GM23338 (cell line): ENCODE data around the gene CD244. TPM values are rescaled to one million over a fixed set of nuclear protein-coding genes. Genes with fewer than 3 reads are reported as not detected.
A peak's percentile ranks its signal among the peaks of the same experiment; 100 is the strongest.

Source experiments
- ATAC-seq: fragments of 200-7000 bp; cut with Tn5 transposase; 3 replicates; pipeline ENCODE4 v1.9.1; 2020
- DNase-seq: peaks from one replicate; pipeline ENCODE4 v3.0.0-alpha.2; 2015; ENCODE audit warnings: low spot score
- H2AFZ ChIP-seq: fragments of 200-600 bp; sonication (generic); 2 replicates; pipeline ENCODE4 v1.8.0; 2016; ENCODE audit warnings: antibody characterized with exemption, mild to moderate bottlenecking, moderate library complexity
- H3F3A ChIP-seq: fragments of 200-600 bp; sonication (generic); replicated peaks from 2 replicates; pipeline ENCODE4 v1.8.0; 2017; ENCODE audit warnings: antibody characterized with exemption, mixed run types, low read depth
- H3K27ac ChIP-seq: fragments of 200-600 bp; sonication (generic); 2 replicates; pipeline ENCODE4 v1.6.1; 2016; ENCODE audit warnings: low read depth
- H3K27me3 ChIP-seq: fragments of 200-600 bp; sonication (generic); 2 replicates; pipeline ENCODE4 v1.8.0; 2016; ENCODE audit warnings: mild to moderate bottlenecking, mixed run types, moderate library complexity; ENCODE audit not compliant: insufficient read depth
- H3K36me3 ChIP-seq: fragments of 200-600 bp; sonication (generic); 2 replicates; pipeline ENCODE4 v1.8.0; 2016; ENCODE audit warnings: mild to moderate bottlenecking; ENCODE audit not compliant: insufficient read depth
- H3K4me1 ChIP-seq: fragments of 200-600 bp; sonication (generic); 2 replicates; pipeline ENCODE4 v1.8.0; 2016; ENCODE audit warnings: mild to moderate bottlenecking, moderate library complexity; ENCODE audit not compliant: insufficient read depth
- H3K4me2 ChIP-seq: fragments of 200-600 bp; sonication (generic); 2 replicates; pipeline ENCODE4 v1.7.1; 2017; ENCODE audit warnings: mixed run types
- H3K4me3 ChIP-seq: fragments of 200-600 bp; sonication (generic); 2 replicates; pipeline ENCODE4 v1.6.1; 2016; ENCODE audit warnings: mixed run types
- H3K79me2 ChIP-seq: fragments of 200-600 bp; sonication (generic); replicated peaks from 2 replicates; pipeline ENCODE4 v1.8.0; 2017; ENCODE audit warnings: mild to moderate bottlenecking; ENCODE audit not compliant: insufficient read depth
- H3K9me2 ChIP-seq: fragments of 200-600 bp; sonication (generic); 2 replicates; pipeline ENCODE4 v1.8.0; 2017; ENCODE audit not compliant: insufficient read depth
- H4K20me1 ChIP-seq: fragments of 200-600 bp; sonication (generic); replicated peaks from 2 replicates; pipeline ENCODE4 v1.8.0; 2017; ENCODE audit warnings: mild to moderate bottlenecking; ENCODE audit not compliant: insufficient read depth
- H3K27ac Mint-ChIP-seq: 2 replicates; pipeline ENCODE4 v1.8.0; 2020; ENCODE audit warnings: inconsistent platforms, mild to moderate bottlenecking, moderate library complexity, mixed read lengths
- H3K27me3 Mint-ChIP-seq: 3 replicates; pipeline ENCODE4 v1.8.0; 2022; ENCODE audit warnings: low read depth, mild to moderate bottlenecking, moderate library complexity, mixed read lengths, inconsistent platforms; ENCODE audit not compliant: insufficient read depth, poor library complexity
- H3K36me3 Mint-ChIP-seq: 3 replicates; pipeline ENCODE4 v1.8.0; 2021; ENCODE audit warnings: low read depth, mild to moderate bottlenecking, inconsistent platforms, moderate library complexity, mixed read lengths
- H3K4me1 Mint-ChIP-seq: 3 replicates; pipeline ENCODE4 v1.8.0; 2020; ENCODE audit warnings: mild to moderate bottlenecking, inconsistent platforms, mixed read lengths
- H3K4me3 Mint-ChIP-seq: 3 replicates; pipeline ENCODE4 v1.8.0; 2021; ENCODE audit warnings: moderate library complexity, mild to moderate bottlenecking, inconsistent platforms, mixed read lengths
- H3K9me3 Mint-ChIP-seq: 3 replicates; pipeline ENCODE4 v1.8.0; 2020; ENCODE audit warnings: moderate library complexity, mild to moderate bottlenecking, inconsistent platforms, mixed read lengths
- CREB1 ChIP-seq: fragments of 250-450 bp; sonication (Bioruptor Pico); IDR thresholded peaks from 2 replicates; pipeline ENCODE4 v1.5.0; 2020; ENCODE audit warnings: low read depth, mild to moderate bottlenecking, moderate library complexity
- EZH2 ChIP-seq: fragments of 200-600 bp; sonication (generic); IDR thresholded peaks from one replicate; pipeline ENCODE4 v1.8.0; 2017; ENCODE audit warnings: antibody characterized with exemption, mild to moderate bottlenecking, low read depth; ENCODE audit not compliant: unreplicated experiment
- EZH2phosphoT487 ChIP-seq: fragments of 200-600 bp; sonication (generic); IDR thresholded peaks from one replicate; pipeline ENCODE4 v1.8.1; 2018; ENCODE audit warnings: antibody characterized with exemption; ENCODE audit not compliant: unreplicated experiment
- polyA plus RNA-seq: library from polyadenylated mRNA; unstranded; fragments of >200 nt; fragmentation: Nextera tagmentation; extraction: Ambion mirVana; gene quantifications from 2 replicates; pipeline ENCODE4 v1.2.1, GENCODE V29; 2016
- total RNA-seq: library from RNA; depleted of rRNA; stranded (reverse); fragments of >200 nt; shearing (Covaris generic); gene quantifications from 2 replicates; pipeline ENCODE4 v1.2.3, GENCODE V29; 2014
- TF ChIP-seq, protein P1 (sequence below): IDR thresholded peaks from one replicate; pipeline ENCODE4 v1.6.1; 2018; ENCODE audit warnings: antibody characterized with exemption; ENCODE audit not compliant: unreplicated experiment
- TF ChIP-seq, protein P2 (sequence below), 2 experiments: fragments of 200-600 bp in 1 of 2; sonication (generic) in 1 of 2; conservative IDR thresholded peaks; 2 replicates each; pipeline versions ENCODE4 v1.5.1 to v1.6.1; 2016 to 2017; ENCODE audit warnings: antibody characterized with exemption in 2 of 2, low read depth in 2 of 2, mild to moderate bottlenecking in 2 of 2, moderate library complexity in 1 of 2

CD244 gene
- total and polyA plus RNA-seq, 2 experiments from 2014 or later: not detected

DNA sequence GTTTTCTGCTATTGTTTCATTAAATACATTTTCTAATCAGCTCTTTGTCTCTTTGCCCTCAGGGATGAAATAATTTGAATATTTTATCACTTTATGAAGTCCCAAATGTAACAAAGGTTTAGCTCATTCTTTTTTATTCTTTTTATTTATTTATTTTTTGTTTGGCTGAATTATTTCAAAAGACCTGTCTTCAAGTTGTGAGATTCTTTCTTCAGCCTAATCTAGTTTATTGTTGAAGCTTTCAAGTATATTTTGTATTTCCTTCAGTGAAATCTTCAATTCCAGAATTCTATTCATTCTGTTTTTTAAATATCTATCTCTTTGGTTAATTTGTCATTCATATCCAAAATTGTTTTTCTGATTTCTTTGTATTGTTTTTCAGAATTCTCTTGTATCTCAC lies 55.9 kb downstream of the CD244 start:
- peaks cover 11% of the 10 kb centered on the region for H3K4me1 Mint-ChIP-seq
- no peak overlapping the region for H2AFZ ChIP-seq
- peaks cover 20% of the 10 kb centered on the region; the same call in 1 of the 2 replicates for H3K4me1 ChIP-seq
- ATAC-seq (no peak), DNase-seq (no peak)
- H3K4me2 ChIP-seq: no peak overlapping the region
- no peaks in the 10 kb centered on the region for H3K27me3 ChIP-seq
- peaks cover 15% of the 10 kb centered on the region for H3K9me3 Mint-ChIP-seq
- H3K27me3 Mint-ChIP-seq: peaks cover 3% of the 10 kb centered on the region
- H3K36me3 Mint-ChIP-seq: peaks cover 6% of the 10 kb centered on the region; the same call in 2 of the 3 replicates
- no peak overlapping the region for H3K4me3 ChIP-seq
- no peak overlapping the region for H3K27ac ChIP-seq
- no peaks in the 10 kb centered on the region for H3F3A ChIP-seq
- TF ChIP-seq EZH2 (no peak), CREB1 (no peak)
- TF ChIP-seq, protein P1, sequence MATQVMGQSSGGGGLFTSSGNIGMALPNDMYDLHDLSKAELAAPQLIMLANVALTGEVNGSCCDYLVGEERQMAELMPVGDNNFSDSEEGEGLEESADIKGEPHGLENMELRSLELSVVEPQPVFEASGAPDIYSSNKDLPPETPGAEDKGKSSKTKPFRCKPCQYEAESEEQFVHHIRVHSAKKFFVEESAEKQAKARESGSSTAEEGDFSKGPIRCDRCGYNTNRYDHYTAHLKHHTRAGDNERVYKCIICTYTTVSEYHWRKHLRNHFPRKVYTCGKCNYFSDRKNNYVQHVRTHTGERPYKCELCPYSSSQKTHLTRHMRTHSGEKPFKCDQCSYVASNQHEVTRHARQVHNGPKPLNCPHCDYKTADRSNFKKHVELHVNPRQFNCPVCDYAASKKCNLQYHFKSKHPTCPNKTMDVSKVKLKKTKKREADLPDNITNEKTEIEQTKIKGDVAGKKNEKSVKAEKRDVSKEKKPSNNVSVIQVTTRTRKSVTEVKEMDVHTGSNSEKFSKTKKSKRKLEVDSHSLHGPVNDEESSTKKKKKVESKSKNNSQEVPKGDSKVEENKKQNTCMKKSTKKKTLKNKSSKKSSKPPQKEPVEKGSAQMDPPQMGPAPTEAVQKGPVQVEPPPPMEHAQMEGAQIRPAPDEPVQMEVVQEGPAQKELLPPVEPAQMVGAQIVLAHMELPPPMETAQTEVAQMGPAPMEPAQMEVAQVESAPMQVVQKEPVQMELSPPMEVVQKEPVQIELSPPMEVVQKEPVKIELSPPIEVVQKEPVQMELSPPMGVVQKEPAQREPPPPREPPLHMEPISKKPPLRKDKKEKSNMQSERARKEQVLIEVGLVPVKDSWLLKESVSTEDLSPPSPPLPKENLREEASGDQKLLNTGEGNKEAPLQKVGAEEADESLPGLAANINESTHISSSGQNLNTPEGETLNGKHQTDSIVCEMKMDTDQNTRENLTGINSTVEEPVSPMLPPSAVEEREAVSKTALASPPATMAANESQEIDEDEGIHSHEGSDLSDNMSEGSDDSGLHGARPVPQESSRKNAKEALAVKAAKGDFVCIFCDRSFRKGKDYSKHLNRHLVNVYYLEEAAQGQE: no peak
- no peaks in the 10 kb centered on the region for H3K79me2 ChIP-seq
- no peak overlapping the region for H3K27ac Mint-ChIP-seq
- no peaks in the 10 kb centered on the region for H4K20me1 ChIP-seq
- no peak overlapping the region for H3K4me3 Mint-ChIP-seq
- peaks cover 11% of the 10 kb centered on the region; the same call in 1 of the 2 replicates for H3K9me2 ChIP-seq
- no peaks in the 10 kb centered on the region for H3K36me3 ChIP-seq

DNA sequence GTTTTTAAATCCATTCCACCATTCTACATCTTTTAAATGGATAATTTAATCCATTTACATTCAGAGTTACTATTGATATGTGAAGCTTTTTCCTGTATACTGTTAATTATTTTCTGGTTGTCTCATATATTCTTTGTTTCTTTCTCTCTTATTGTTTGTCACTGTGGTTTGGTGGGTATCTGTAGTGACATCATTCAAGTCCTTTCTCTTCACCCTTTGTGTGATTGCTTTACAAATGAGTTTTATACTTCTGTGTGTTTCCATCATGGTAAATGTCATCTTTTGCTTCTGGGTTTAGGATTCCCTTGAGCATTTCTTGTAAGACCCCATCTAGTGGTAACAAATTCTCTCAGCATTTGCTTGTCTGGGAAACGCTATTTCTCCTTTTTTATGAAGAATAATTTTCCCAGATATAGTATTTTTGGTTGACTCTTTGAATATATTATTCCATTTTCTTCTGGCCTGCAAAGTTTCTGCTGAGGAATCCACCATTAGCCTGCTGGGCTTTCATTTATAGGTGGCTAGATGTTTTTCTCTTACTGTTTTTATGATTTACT lies 56.5 kb downstream of the CD244 start:
- ATAC-seq: no peak
- Mint-ChIP-seq H3K4me3 (no peak overlapping the region), H3K27ac (no peak overlapping the region), H3K36me3 (peaks cover 6% of the 10 kb centered on the region; the same call in 2 of the 3 replicates), H3K27me3 (peaks cover 3% of the 10 kb centered on the region), H3K4me1 (peaks cover 11% of the 10 kb centered on the region), H3K9me3 (peaks cover 15% of the 10 kb centered on the region)
- no peak for TF ChIP-seq EZH2phosphoT487
- TF ChIP-seq, protein P2, sequence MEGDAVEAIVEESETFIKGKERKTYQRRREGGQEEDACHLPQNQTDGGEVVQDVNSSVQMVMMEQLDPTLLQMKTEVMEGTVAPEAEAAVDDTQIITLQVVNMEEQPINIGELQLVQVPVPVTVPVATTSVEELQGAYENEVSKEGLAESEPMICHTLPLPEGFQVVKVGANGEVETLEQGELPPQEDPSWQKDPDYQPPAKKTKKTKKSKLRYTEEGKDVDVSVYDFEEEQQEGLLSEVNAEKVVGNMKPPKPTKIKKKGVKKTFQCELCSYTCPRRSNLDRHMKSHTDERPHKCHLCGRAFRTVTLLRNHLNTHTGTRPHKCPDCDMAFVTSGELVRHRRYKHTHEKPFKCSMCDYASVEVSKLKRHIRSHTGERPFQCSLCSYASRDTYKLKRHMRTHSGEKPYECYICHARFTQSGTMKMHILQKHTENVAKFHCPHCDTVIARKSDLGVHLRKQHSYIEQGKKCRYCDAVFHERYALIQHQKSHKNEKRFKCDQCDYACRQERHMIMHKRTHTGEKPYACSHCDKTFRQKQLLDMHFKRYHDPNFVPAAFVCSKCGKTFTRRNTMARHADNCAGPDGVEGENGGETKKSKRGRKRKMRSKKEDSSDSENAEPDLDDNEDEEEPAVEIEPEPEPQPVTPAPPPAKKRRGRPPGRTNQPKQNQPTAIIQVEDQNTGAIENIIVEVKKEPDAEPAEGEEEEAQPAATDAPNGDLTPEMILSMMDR (conservative IDR thresholded peaks at IDR 0.05; ENCODE audit: low read depth in 2 of 2): peak; percentile 40 to 45; a peak in 2 of 4 replicates
- DNase-seq: no peak
- peaks cover 11% of the 10 kb centered on the region; the same call in 1 of the 2 replicates for H3K9me2 ChIP-seq
- H4K20me1 ChIP-seq: no peaks in the 10 kb centered on the region
- no peaks in the 10 kb centered on the region for H3K79me2 ChIP-seq
- H3K36me3 ChIP-seq: no peaks in the 10 kb centered on the region
- H2AFZ ChIP-seq: no peak overlapping the region
- no peaks in the 10 kb centered on the region for H3F3A ChIP-seq
- H3K4me1 ChIP-seq: peaks cover 19% of the 10 kb centered on the region; the same call in 1 of the 2 replicates
- no peak overlapping the region for H3K4me3 ChIP-seq
- no peak overlapping the region for H3K4me2 ChIP-seq
- no peak overlapping the region for H3K27ac ChIP-seq
- H3K27me3 ChIP-seq: no peaks in the 10 kb centered on the region
